HepG2 (cell line): ENCODE results near the gene OTUD7B. TPM values are rescaled to one million over a fixed set of nuclear protein-coding genes. Genes with fewer than 3 reads are reported as not detected.

ENCODE experiments used
- ARID2 ChIP-seq: sonication (generic); formaldehyde crosslinking; IDR thresholded peaks from 2 replicates; pipeline ENCODE4 v1.8.1; 2022; ENCODE audit warnings: mild to moderate bottlenecking, missing genetic modification reagents, borderline replicate concordance
- CCAR2 ChIP-seq: fragments of 200-400 bp; formaldehyde crosslinking; optimal IDR thresholded peaks from 2 replicates; pipeline ENCODE3; 2018; ENCODE audit warnings: low read depth, mild to moderate bottlenecking, low read length, moderate library complexity
- GZF1 ChIP-seq: sonication (generic); formaldehyde crosslinking; IDR thresholded peaks from 2 replicates; pipeline ENCODE4 v1.5.1; 2020; ENCODE audit warnings: mild to moderate bottlenecking, missing genetic modification reagents
- HIVEP1 ChIP-seq: sonication (generic); formaldehyde crosslinking; IDR thresholded peaks from 2 replicates; pipeline ENCODE4 v1.4.0; 2020; ENCODE audit warnings: mild to moderate bottlenecking, missing genetic modification reagents
- HOXA3 ChIP-seq: sonication (generic); formaldehyde crosslinking; IDR thresholded peaks from 2 replicates; pipeline ENCODE4 v1.5.0; 2020; ENCODE audit warnings: missing genetic modification reagents
- KAT7 ChIP-seq: IDR thresholded peaks from 2 replicates; pipeline ENCODE4 v1.6.1; 2018; ENCODE audit warnings: borderline replicate concordance, missing compliant biosample characterization
- MAFG ChIP-seq: sonication (generic); formaldehyde crosslinking; IDR thresholded peaks from 2 replicates; pipeline ENCODE4 v1.5.1; 2020; ENCODE audit warnings: mild to moderate bottlenecking, missing genetic modification reagents
- RBAK ChIP-seq: sonication (generic); formaldehyde crosslinking; IDR thresholded peaks from 2 replicates; pipeline ENCODE4 v1.5.1; 2020; ENCODE audit warnings: mild to moderate bottlenecking, missing genetic modification reagents
- TARDBP ChIP-seq: sonication (generic); formaldehyde crosslinking; IDR thresholded peaks from 2 replicates; pipeline ENCODE4 v1.8.0; 2022; ENCODE audit warnings: mild to moderate bottlenecking, missing genetic modification reagents
- ZNF160 ChIP-seq: sonication (generic); formaldehyde crosslinking; IDR thresholded peaks from 2 replicates; pipeline ENCODE4 v1.8.0; 2022; ENCODE audit warnings: mild to moderate bottlenecking, inconsistent platforms, missing genetic modification reagents
- ZNF317 ChIP-seq: sonication (generic); formaldehyde crosslinking; IDR thresholded peaks from 2 replicates; pipeline ENCODE4 v1.5.0; 2020; ENCODE audit warnings: mild to moderate bottlenecking, missing genetic modification reagents
- ZNF552 ChIP-seq: sonication (generic); formaldehyde crosslinking; IDR thresholded peaks from 2 replicates; pipeline ENCODE4 v1.9.0; 2022; ENCODE audit warnings: missing genetic modification reagents, mild to moderate bottlenecking, borderline replicate concordance
- ZNF563 ChIP-seq: sonication (generic); formaldehyde crosslinking; IDR thresholded peaks from 2 replicates; pipeline ENCODE4 v1.8.0; 2022; ENCODE audit warnings: mild to moderate bottlenecking, moderate library complexity, missing genetic modification reagents
- ZNF615 ChIP-seq: sonication (generic); formaldehyde crosslinking; IDR thresholded peaks from 2 replicates; pipeline ENCODE4 v1.5.0; 2020; ENCODE audit warnings: mild to moderate bottlenecking, missing genetic modification reagents, borderline replicate concordance
- ZNF629 ChIP-seq: sonication (generic); formaldehyde crosslinking; conservative IDR thresholded peaks from 2 replicates; pipeline ENCODE4 v1.5.0; 2020; ENCODE audit warnings: missing genetic modification reagents
- ZNF7 ChIP-seq: IDR thresholded peaks from 2 replicates; pipeline ENCODE4 v1.6.1; 2016; ENCODE audit warnings: missing biosample characterization, missing genetic modification reagents
- ZNF850 ChIP-seq: sonication (generic); formaldehyde crosslinking; conservative IDR thresholded peaks from 2 replicates; pipeline ENCODE4 v1.9.0; 2021; ENCODE audit warnings: mild to moderate bottlenecking, missing genetic modification reagents
- polyA plus RNA-seq, 8 experiments: library from polyadenylated mRNA; depleted of rRNA in 3 of 8; stranded (reverse) in 7 of 8; unstranded in 1 of 8; fragments of >200 nt; fragmentation: Illumina TruSeq in 4 of 8; extraction: Trizol in 4 of 8; gene quantifications; 2 replicates each; pipeline versions ENCODE4 v1.2.1 to v1.2.3, GENCODE V29; 2011 to 2016; ENCODE audit warnings: low read depth in 4 of 8, missing spikeins in 1 of 8, mixed read lengths in 1 of 8; ENCODE audit not compliant: insufficient read depth in 1 of 8
- total RNA-seq, 5 experiments: library from RNA; depleted of rRNA; stranded (reverse); fragments of >200 nt; fragmentation: Illumina TruSeq; extraction: Trizol; gene quantifications; 2 replicates each; pipeline ENCODE4 v1.2.3, GENCODE V29; 2016; ENCODE audit warnings: low read depth in 1 of 5
- TF ChIP-seq, protein P1 (sequence below): sonication (generic); formaldehyde crosslinking; IDR thresholded peaks from 2 replicates; pipeline ENCODE4 v1.5.0; 2020; ENCODE audit warnings: missing genetic modification reagents, mild to moderate bottlenecking, borderline replicate concordance
- TF ChIP-seq, protein P2 (sequence below): sonication (generic); formaldehyde crosslinking; IDR thresholded peaks from 2 replicates; pipeline ENCODE4 v1.8.0; 2022; ENCODE audit warnings: low read depth, missing genetic modification reagents
- TF ChIP-seq, protein P3 (sequence below): IDR thresholded peaks from 2 replicates; pipeline ENCODE4 v1.6.1; 2016; ENCODE audit warnings: mild to moderate bottlenecking, missing biosample characterization, missing genetic modification reagents
- TF ChIP-seq, protein P4 (sequence below): sonication (generic); formaldehyde crosslinking; IDR thresholded peaks from 2 replicates; pipeline ENCODE4 v1.4.0; 2020; ENCODE audit warnings: low read depth, mild to moderate bottlenecking, missing genetic modification reagents
- TF ChIP-seq, protein P5 (sequence below): sonication (generic); formaldehyde crosslinking; IDR thresholded peaks from 2 replicates; pipeline ENCODE4 v1.4.0; 2020; ENCODE audit warnings: missing genetic modification reagents
- TF ChIP-seq, protein P6 (sequence below): IDR thresholded peaks from 2 replicates; pipeline ENCODE4 v1.6.1; 2016; ENCODE audit warnings: missing biosample characterization, missing genetic modification reagents, low read depth

The OTUD7B gene
- total and polyA plus RNA-seq, 2 of the 13 experiments (the other 11 are each of a cell fraction or from before 2014, with no cell fraction given): 5.1 to 11.2 TPM

DNA sequence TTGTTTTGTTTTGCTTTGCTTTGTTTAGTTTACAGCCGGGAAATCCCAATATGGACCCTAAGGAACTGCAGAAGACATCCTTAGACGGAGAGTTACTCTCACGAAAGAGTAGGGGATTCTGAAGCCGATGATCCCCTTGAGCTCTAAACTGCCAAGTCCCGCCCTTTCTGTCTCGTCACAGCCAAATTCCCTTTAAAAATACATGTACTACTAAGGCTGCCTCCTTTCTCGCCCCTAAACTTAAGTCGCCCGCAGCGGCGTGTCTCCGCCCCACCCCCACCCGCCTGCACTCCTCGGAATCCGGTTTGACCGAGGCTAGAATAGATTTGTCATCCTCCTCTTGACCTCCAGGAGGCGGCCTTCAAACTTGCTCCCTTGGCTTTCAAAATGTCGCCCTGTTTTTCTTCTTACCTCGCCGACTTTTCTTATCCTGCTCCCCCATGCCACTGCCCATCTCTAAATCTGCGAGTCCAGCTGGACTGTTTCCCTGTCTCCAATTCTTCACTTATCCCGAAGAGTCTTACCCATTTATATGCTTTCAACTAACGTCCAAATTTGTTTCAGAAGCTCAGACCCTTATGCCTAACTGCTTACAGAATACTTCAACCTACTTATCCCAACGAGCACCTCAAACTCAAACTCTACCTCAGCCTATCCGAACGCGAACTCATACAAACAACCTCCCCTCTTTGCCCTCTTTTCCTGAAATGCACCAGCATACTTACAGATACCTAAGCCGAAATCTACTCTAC is 122.1 kb downstream of the OTUD7B start (continued):
- TF ChIP-seq, protein P1, sequence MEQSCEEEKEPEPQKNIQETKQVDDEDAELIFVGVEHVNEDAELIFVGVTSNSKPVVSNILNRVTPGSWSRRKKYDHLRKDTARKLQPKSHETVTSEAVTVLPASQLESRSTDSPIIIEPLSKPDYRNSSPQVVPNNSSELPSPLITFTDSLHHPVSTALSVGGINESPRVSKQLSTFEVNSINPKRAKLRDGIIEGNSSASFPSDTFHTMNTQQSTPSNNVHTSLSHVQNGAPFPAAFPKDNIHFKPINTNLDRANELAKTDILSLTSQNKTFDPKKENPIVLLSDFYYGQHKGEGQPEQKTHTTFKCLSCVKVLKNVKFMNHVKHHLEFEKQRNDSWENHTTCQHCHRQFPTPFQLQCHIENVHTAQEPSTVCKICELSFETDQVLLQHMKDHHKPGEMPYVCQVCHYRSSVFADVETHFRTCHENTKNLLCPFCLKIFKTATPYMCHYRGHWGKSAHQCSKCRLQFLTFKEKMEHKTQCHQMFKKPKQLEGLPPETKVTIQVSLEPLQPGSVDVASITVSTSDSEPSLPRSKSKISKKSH (CRISPR knock-in tag): no peak
- TF ChIP-seq ARID2 (no peak), HOXA3 (0 out of 2 replicates have a peak, but pooled peaks have one; percentile 44), TARDBP (CRISPR knock-in tag) (no peak), RBAK (no peak), ZNF563 (CRISPR knock-in tag) (no peak), HIVEP1 (CRISPR knock-in tag) (no peak), GZF1 (CRISPR knock-in tag) (0 out of 2 replicates have a peak, but pooled peaks have one; percentile 32), ZNF629 (CRISPR knock-in tag) (0 out of 2 replicates have a peak, but pooled peaks have one; percentile 20), MAFG (CRISPR knock-in tag) (no peak), ZNF850 (CRISPR knock-in tag) (no peak), ZNF552 (CRISPR knock-in tag) (no peak), ZNF317 (CRISPR knock-in tag) (0 out of 2 replicates have a peak, but pooled peaks have one; percentile 55), KAT7 (CRISPR knock-in tag) (no peak), ZNF160 (CRISPR knock-in tag) (0 out of 2 replicates have a peak, but pooled peaks have one; percentile 30), ZNF7 (CRISPR knock-in tag) (no peak), ZNF615 (no peak), CCAR2 (no peak)
- TF ChIP-seq, protein P2, sequence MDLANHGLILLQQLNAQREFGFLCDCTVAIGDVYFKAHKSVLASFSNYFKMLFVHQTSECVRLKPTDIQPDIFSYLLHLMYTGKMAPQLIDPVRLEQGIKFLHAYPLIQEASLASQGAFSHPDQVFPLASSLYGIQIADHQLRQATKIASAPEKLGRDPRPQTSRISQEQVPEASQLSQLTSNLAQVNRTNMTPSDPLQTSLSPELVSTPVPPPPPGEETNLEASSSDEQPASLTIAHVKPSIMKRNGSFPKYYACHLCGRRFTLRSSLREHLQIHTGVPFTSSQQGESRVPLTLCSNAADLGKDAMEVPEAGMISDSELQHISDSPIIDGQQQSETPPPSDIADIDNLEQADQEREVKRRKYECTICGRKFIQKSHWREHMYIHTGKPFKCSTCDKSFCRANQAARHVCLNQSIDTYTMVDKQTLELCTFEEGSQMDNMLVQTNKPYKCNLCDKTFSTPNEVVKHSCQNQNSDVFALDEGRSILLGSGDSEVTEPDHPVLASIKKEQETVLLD (CRISPR knock-in tag): 0 out of 2 replicates have a peak, but pooled peaks have one; percentile 43
- TF ChIP-seq, protein P3, sequence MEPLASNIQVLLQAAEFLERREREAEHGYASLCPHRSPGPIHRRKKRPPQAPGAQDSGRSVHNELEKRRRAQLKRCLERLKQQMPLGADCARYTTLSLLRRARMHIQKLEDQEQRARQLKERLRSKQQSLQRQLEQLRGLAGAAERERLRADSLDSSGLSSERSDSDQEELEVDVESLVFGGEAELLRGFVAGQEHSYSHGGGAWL (CRISPR knock-in tag): no peak
- TF ChIP-seq, protein P4, sequence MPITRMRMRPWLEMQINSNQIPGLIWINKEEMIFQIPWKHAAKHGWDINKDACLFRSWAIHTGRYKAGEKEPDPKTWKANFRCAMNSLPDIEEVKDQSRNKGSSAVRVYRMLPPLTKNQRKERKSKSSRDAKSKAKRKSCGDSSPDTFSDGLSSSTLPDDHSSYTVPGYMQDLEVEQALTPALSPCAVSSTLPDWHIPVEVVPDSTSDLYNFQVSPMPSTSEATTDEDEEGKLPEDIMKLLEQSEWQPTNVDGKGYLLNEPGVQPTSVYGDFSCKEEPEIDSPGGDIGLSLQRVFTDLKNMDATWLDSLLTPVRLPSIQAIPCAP (CRISPR knock-in tag): no peak
- TF ChIP-seq, protein P5, sequence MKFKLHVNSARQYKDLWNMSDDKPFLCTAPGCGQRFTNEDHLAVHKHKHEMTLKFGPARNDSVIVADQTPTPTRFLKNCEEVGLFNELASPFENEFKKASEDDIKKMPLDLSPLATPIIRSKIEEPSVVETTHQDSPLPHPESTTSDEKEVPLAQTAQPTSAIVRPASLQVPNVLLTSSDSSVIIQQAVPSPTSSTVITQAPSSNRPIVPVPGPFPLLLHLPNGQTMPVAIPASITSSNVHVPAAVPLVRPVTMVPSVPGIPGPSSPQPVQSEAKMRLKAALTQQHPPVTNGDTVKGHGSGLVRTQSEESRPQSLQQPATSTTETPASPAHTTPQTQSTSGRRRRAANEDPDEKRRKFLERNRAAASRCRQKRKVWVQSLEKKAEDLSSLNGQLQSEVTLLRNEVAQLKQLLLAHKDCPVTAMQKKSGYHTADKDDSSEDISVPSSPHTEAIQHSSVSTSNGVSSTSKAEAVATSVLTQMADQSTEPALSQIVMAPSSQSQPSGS (CRISPR knock-in tag): no peak
- TF ChIP-seq, protein P6, sequence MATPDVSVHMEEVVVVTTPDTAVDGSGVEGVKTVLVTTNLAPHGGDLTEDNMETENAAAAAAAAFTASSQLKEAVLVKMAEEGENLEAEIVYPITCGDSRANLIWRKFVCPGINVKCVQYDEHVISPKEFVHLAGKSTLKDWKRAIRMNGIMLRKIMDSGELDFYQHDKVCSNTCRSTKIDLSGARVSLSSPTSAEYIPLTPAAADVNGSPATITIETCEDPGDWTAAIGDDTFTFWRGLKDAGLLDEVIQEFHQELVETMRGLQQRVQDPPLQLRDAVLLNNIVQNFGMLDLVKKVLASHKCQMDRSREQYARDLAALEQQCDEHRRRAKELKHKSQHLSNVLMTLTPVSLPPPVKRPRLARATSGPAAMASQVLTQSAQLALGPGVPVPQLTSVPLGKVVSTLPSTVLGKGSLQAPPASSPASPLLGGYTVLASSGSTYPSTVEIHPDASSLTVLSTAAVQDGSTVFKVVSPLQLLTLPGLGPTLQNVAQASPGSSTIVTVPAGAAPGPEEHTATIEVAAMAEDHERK (CRISPR knock-in tag): no peak
